GM23338 (cell line): ENCODE data around the gene IDH1.

ENCODE experiments used
- CREB1 ChIP-seq: fragments of 250-450 bp; sonication (Bioruptor Pico); IDR thresholded peaks from 2 replicates; pipeline ENCODE4 v1.5.0; 2020; ENCODE audit warnings: low read depth, mild to moderate bottlenecking, moderate library complexity
- EZH2 ChIP-seq: fragments of 200-600 bp; sonication (generic); IDR thresholded peaks from one replicate; pipeline ENCODE4 v1.8.0; 2017; ENCODE audit warnings: antibody characterized with exemption, mild to moderate bottlenecking, low read depth; ENCODE audit not compliant: unreplicated experiment
- EZH2phosphoT487 ChIP-seq: fragments of 200-600 bp; sonication (generic); IDR thresholded peaks from one replicate; pipeline ENCODE4 v1.8.1; 2018; ENCODE audit warnings: antibody characterized with exemption; ENCODE audit not compliant: unreplicated experiment
- JUNB ChIP-seq: IDR thresholded peaks from one replicate; pipeline ENCODE4 v1.6.1; 2016; ENCODE audit warnings: antibody characterized with exemption; ENCODE audit not compliant: unreplicated experiment
- NANOG ChIP-seq: IDR thresholded peaks from 2 replicates; pipeline ENCODE4 v1.6.1; 2016; ENCODE audit warnings: antibody characterized with exemption, borderline replicate concordance
- POLR2AphosphoS5 ChIP-seq: IDR thresholded peaks from 2 replicates; pipeline ENCODE4 v1.6.1; 2016; ENCODE audit warnings: antibody characterized with exemption, low read depth
- STAT1 ChIP-seq: IDR thresholded peaks from one replicate; pipeline ENCODE4 v1.6.1; 2016; ENCODE audit warnings: antibody characterized with exemption; ENCODE audit not compliant: unreplicated experiment
- ZNF114 ChIP-seq: fragments of 250-450 bp; sonication (Bioruptor Pico); IDR thresholded peaks from 2 replicates; pipeline ENCODE4 v1.5.0; 2020; ENCODE audit warnings: mild to moderate bottlenecking, moderate library complexity
- ZNF331 ChIP-seq: fragments of 250-450 bp; sonication (Bioruptor Pico); IDR thresholded peaks from 2 replicates; pipeline ENCODE4 v1.5.0; 2020; ENCODE audit warnings: low read depth, mild to moderate bottlenecking, moderate library complexity
- TF ChIP-seq, protein P1 (sequence below), 2 experiments: fragments of 200-600 bp in 1 of 2; sonication (generic) in 1 of 2; conservative IDR thresholded peaks; 2 replicates each; pipeline versions ENCODE4 v1.5.1 to v1.6.1; 2016 to 2017; ENCODE audit warnings: antibody characterized with exemption in 2 of 2, low read depth in 2 of 2, mild to moderate bottlenecking in 2 of 2, moderate library complexity in 1 of 2
- TF ChIP-seq, protein P2 (sequence below): IDR thresholded peaks from one replicate; pipeline ENCODE4 v1.6.1; 2018; ENCODE audit warnings: antibody characterized with exemption; ENCODE audit not compliant: unreplicated experiment
- TF ChIP-seq, protein P3 (sequence below): IDR thresholded peaks from 2 replicates; pipeline ENCODE4 v1.6.1; 2016; ENCODE audit warnings: antibody characterized with exemption

- TF ChIP-seq CREB1 (CRISPR knock-in tag): no peak
- TF ChIP-seq, protein P1, sequence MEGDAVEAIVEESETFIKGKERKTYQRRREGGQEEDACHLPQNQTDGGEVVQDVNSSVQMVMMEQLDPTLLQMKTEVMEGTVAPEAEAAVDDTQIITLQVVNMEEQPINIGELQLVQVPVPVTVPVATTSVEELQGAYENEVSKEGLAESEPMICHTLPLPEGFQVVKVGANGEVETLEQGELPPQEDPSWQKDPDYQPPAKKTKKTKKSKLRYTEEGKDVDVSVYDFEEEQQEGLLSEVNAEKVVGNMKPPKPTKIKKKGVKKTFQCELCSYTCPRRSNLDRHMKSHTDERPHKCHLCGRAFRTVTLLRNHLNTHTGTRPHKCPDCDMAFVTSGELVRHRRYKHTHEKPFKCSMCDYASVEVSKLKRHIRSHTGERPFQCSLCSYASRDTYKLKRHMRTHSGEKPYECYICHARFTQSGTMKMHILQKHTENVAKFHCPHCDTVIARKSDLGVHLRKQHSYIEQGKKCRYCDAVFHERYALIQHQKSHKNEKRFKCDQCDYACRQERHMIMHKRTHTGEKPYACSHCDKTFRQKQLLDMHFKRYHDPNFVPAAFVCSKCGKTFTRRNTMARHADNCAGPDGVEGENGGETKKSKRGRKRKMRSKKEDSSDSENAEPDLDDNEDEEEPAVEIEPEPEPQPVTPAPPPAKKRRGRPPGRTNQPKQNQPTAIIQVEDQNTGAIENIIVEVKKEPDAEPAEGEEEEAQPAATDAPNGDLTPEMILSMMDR (conservative IDR thresholded peaks at IDR 0.05; ENCODE audit: low read depth in 2 of 2): no peak
- TF ChIP-seq EZH2: no peak
- no peak for TF ChIP-seq NANOG
- TF ChIP-seq EZH2phosphoT487: no peak
- TF ChIP-seq POLR2AphosphoS5: no peak
- TF ChIP-seq, protein P2, sequence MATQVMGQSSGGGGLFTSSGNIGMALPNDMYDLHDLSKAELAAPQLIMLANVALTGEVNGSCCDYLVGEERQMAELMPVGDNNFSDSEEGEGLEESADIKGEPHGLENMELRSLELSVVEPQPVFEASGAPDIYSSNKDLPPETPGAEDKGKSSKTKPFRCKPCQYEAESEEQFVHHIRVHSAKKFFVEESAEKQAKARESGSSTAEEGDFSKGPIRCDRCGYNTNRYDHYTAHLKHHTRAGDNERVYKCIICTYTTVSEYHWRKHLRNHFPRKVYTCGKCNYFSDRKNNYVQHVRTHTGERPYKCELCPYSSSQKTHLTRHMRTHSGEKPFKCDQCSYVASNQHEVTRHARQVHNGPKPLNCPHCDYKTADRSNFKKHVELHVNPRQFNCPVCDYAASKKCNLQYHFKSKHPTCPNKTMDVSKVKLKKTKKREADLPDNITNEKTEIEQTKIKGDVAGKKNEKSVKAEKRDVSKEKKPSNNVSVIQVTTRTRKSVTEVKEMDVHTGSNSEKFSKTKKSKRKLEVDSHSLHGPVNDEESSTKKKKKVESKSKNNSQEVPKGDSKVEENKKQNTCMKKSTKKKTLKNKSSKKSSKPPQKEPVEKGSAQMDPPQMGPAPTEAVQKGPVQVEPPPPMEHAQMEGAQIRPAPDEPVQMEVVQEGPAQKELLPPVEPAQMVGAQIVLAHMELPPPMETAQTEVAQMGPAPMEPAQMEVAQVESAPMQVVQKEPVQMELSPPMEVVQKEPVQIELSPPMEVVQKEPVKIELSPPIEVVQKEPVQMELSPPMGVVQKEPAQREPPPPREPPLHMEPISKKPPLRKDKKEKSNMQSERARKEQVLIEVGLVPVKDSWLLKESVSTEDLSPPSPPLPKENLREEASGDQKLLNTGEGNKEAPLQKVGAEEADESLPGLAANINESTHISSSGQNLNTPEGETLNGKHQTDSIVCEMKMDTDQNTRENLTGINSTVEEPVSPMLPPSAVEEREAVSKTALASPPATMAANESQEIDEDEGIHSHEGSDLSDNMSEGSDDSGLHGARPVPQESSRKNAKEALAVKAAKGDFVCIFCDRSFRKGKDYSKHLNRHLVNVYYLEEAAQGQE: no peak
- TF ChIP-seq STAT1: no peak
- TF ChIP-seq ZNF114 (CRISPR knock-in tag): no peak
- TF ChIP-seq, protein P3, sequence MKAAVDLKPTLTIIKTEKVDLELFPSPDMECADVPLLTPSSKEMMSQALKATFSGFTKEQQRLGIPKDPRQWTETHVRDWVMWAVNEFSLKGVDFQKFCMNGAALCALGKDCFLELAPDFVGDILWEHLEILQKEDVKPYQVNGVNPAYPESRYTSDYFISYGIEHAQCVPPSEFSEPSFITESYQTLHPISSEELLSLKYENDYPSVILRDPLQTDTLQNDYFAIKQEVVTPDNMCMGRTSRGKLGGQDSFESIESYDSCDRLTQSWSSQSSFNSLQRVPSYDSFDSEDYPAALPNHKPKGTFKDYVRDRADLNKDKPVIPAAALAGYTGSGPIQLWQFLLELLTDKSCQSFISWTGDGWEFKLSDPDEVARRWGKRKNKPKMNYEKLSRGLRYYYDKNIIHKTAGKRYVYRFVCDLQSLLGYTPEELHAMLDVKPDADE: no peak
- TF ChIP-seq JUNB: no peak
- no peak for TF ChIP-seq ZNF331
Observed at GRCh38 chr2:208227581-208228232, 27.2 kb downstream of the IDH1 start.
